ENCODE measurements around the gene CAMK4. TPM values are rescaled to one million over a fixed set of nuclear protein-coding genes. Genes with fewer than 3 reads are reported as not detected.
"Not testable (repeated sequence)": the region's sequence is repeated elsewhere in the genome, so short reads cannot be mapped to it uniquely, and the experiment has no call there.

Gene CAMK4
- total RNA-seq, 1 donor from 2014 or later = 71.8 TPM

- Mint-ChIP-seq H3K4me1 (ENCODE audit: low read depth) (peaks cover 6% of the 10 kb centered on the region), H3K9me3 (no peaks in the 10 kb centered on the region), H3K27ac (no peak overlapping the region), H3K36me3 (ENCODE audit: low read depth) (peaks cover 54% of the 10 kb centered on the region), H3K27me3 (ENCODE audit: low read depth) (no peaks in the 10 kb centered on the region), H3K4me3 (ENCODE audit: low read depth) (no peak overlapping the region)
- intact Hi-C loops (cut with micrococcal nuclease) = no loop called here
- DNase-seq (ENCODE audit: low spot score) = no peak
Measured at GRCh38 chr5:111348661-111349329, 124.6 kb downstream of the CAMK4 start.

- no peaks in the 10 kb centered on the region for H3K9me3 Mint-ChIP-seq
- no peak overlapping the region for H3K27ac Mint-ChIP-seq
- DNase-seq (ENCODE audit: low spot score) = no peak
- H3K36me3 Mint-ChIP-seq (ENCODE audit: low read depth) = peaks cover 56% of the 10 kb centered on the region
- intact Hi-C loops (cut with micrococcal nuclease) = no loop called here
- no peak overlapping the region for H3K4me3 Mint-ChIP-seq (ENCODE audit: low read depth)
- no peaks in the 10 kb centered on the region for H3K27me3 Mint-ChIP-seq (ENCODE audit: low read depth)
- H3K4me1 Mint-ChIP-seq (ENCODE audit: low read depth) = peaks cover 6% of the 10 kb centered on the region
Measured at GRCh38 chr5:111349429-111349828, 125.2 kb downstream of the CAMK4 start.

DNA sequence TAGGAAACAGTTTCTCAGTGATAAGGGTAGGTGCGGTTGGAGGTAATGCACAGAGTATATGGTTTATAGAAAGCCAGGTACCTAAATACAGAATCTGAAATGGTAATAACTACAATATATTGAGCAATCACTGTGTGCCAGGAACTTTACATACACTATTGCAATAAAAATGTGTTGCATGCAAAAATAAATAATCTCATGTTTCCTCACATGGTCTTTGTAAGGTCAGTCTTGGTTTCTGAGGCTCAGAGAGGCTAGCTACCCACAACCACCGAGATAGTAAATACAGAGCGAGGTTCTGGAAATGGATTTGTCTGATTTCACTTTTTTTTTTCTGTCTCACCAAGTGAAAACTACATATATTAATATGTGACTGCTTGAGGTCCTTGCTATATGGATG, 128.9 kb downstream of the CAMK4 start:
- H3K27ac Mint-ChIP-seq = no peak overlapping the region
- no peaks in the 10 kb centered on the region for H3K27me3 Mint-ChIP-seq (ENCODE audit: low read depth)
- peaks cover 6% of the 10 kb centered on the region for H3K4me1 Mint-ChIP-seq (ENCODE audit: low read depth)
- peaks cover under 1% of the 10 kb centered on the region for H3K9me3 Mint-ChIP-seq
- intact Hi-C loops (cut with micrococcal nuclease) = no loop called here
- peaks cover 49% of the 10 kb centered on the region for H3K36me3 Mint-ChIP-seq (ENCODE audit: low read depth)
- DNase-seq (ENCODE audit: low spot score) = no peak
- no peak overlapping the region for H3K4me3 Mint-ChIP-seq (ENCODE audit: low read depth)

DNA sequence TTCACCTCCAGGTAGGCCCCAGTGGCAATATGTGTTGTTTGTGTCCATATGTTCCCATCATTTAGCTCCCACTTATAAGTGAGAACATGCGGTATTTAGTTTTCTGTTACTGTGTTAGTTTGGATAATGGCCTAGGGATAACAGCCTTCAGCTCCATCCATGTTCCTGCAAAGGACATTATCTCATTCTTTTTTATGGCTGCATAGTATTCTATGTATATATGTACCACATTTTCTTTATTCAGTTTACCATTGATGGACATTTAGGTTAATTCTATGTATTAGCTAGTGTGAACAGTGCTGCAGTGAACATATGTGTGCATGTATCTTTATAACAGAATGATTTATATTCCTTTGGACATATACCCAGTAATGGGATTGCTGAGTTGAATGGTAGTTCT, 134.5 kb downstream of the CAMK4 start:
- H3K4me3 Mint-ChIP-seq (ENCODE audit: low read depth); DNase-seq (ENCODE audit: low spot score); H3K27me3 Mint-ChIP-seq (ENCODE audit: low read depth); H3K9me3 Mint-ChIP-seq; H3K4me1 Mint-ChIP-seq (ENCODE audit: low read depth); intact Hi-C loops (cut with micrococcal nuclease); H3K27ac Mint-ChIP-seq: not testable (repeated sequence)
- H3K36me3 Mint-ChIP-seq (ENCODE audit: low read depth) = peaks cover 45% of the 10 kb centered on the region

GRCh38 chr5:111360173-111360572, 136.0 kb downstream of the CAMK4 start:
- intact Hi-C loops (cut with micrococcal nuclease) = no loop called here
- peaks cover 7% of the 10 kb centered on the region for H3K9me3 Mint-ChIP-seq
- no peak for DNase-seq (ENCODE audit: low spot score)
- H3K27me3 Mint-ChIP-seq (ENCODE audit: low read depth) = no peaks in the 10 kb centered on the region
- peaks cover 44% of the 10 kb centered on the region for H3K36me3 Mint-ChIP-seq (ENCODE audit: low read depth)
- peaks cover 6% of the 10 kb centered on the region for H3K4me1 Mint-ChIP-seq (ENCODE audit: low read depth)
- no peak overlapping the region for H3K4me3 Mint-ChIP-seq (ENCODE audit: low read depth)
- H3K27ac Mint-ChIP-seq = no peak overlapping the region

GRCh38 chr5:111364992-111365391, 140.8 kb downstream of the CAMK4 start:
- Mint-ChIP-seq H3K9me3 (no peaks in the 10 kb centered on the region), H3K27me3 (ENCODE audit: low read depth) (no peaks in the 10 kb centered on the region), H3K4me1 (ENCODE audit: low read depth) (peaks cover 9% of the 10 kb centered on the region), H3K27ac (no peak overlapping the region), H3K36me3 (ENCODE audit: low read depth) (peaks cover 32% of the 10 kb centered on the region), H3K4me3 (ENCODE audit: low read depth) (no peak overlapping the region)
- intact Hi-C loops (cut with micrococcal nuclease) = no loop called here
- no peak for DNase-seq (ENCODE audit: low spot score)

DNA sequence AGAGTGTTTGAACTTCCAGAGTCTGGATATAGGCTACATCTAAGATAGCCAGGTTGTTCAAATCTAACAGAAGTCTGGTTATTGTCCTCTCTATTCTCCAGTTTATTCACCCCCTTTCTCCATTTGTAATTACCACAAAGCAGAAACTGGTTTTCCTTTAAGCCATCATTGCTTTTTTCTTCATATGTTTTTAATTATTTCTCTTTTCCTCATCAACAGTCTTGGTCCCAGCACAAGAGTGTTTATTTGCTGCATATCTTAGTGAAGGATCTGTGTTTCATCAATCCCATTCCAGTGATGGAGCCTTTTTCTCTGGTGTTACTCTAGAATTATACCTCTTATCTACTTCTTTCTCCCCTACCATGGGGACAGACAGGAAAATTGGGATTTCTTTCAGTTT, 142.2 kb downstream of the CAMK4 start:
- intact Hi-C loops (cut with micrococcal nuclease) = no loop called here
- Mint-ChIP-seq H3K36me3 (ENCODE audit: low read depth) (peaks cover 40% of the 10 kb centered on the region), H3K27ac (no peak overlapping the region), H3K27me3 (ENCODE audit: low read depth) (no peaks in the 10 kb centered on the region), H3K4me3 (ENCODE audit: low read depth) (no peak overlapping the region), H3K4me1 (ENCODE audit: low read depth) (peaks cover 9% of the 10 kb centered on the region), H3K9me3 (no peaks in the 10 kb centered on the region)
- DNase-seq (ENCODE audit: low spot score) = no peak

- no peaks in the 10 kb centered on the region for H3K9me3 Mint-ChIP-seq
- H3K27ac Mint-ChIP-seq = no peak overlapping the region
- H3K4me3 Mint-ChIP-seq (ENCODE audit: low read depth) = no peak overlapping the region
- H3K36me3 Mint-ChIP-seq (ENCODE audit: low read depth) = peaks cover 46% of the 10 kb centered on the region
- H3K4me1 Mint-ChIP-seq (ENCODE audit: low read depth) = peaks cover 9% of the 10 kb centered on the region
- H3K27me3 Mint-ChIP-seq (ENCODE audit: low read depth) = no peaks in the 10 kb centered on the region
- intact Hi-C loops (cut with micrococcal nuclease) = no loop called here
- no peak for DNase-seq (ENCODE audit: low spot score)
Measured at GRCh38 chr5:111367115-111367514, 142.9 kb downstream of the CAMK4 start.

GRCh38 chr5:111372799-111373198, 148.6 kb downstream of the CAMK4 start:
- no peaks in the 10 kb centered on the region for H3K27me3 Mint-ChIP-seq (ENCODE audit: low read depth)
- H3K4me3 Mint-ChIP-seq (ENCODE audit: low read depth) = no peak overlapping the region
- H3K27ac Mint-ChIP-seq = no peak overlapping the region
- peaks cover 2% of the 10 kb centered on the region for H3K4me1 Mint-ChIP-seq (ENCODE audit: low read depth)
- no peak for DNase-seq (ENCODE audit: low spot score)
- peaks cover 58% of the 10 kb centered on the region for H3K36me3 Mint-ChIP-seq (ENCODE audit: low read depth)
- intact Hi-C loops (cut with micrococcal nuclease) = no loop called here
- H3K9me3 Mint-ChIP-seq = no peaks in the 10 kb centered on the region

GRCh38 chr5:111374380-111374779, 150.2 kb downstream of the CAMK4 start:
- Mint-ChIP-seq H3K36me3 (ENCODE audit: low read depth) (peaks cover 62% of the 10 kb centered on the region), H3K27ac (no peak overlapping the region), H3K4me1 (ENCODE audit: low read depth) (peaks cover 2% of the 10 kb centered on the region), H3K9me3 (no peaks in the 10 kb centered on the region), H3K4me3 (ENCODE audit: low read depth) (no peak overlapping the region), H3K27me3 (ENCODE audit: low read depth) (no peaks in the 10 kb centered on the region)
- intact Hi-C loops (cut with micrococcal nuclease) = no loop called here
- DNase-seq (ENCODE audit: low spot score) = no peak

- peaks cover 3% of the 10 kb centered on the region for H3K4me1 Mint-ChIP-seq (ENCODE audit: low read depth)
- intact Hi-C loops (cut with micrococcal nuclease) = no loop called here
- no peak overlapping the region for H3K4me3 Mint-ChIP-seq (ENCODE audit: low read depth)
- no peak for DNase-seq (ENCODE audit: low spot score)
- peaks cover 67% of the 10 kb centered on the region for H3K36me3 Mint-ChIP-seq (ENCODE audit: low read depth)
- H3K27ac Mint-ChIP-seq = no peak overlapping the region
- H3K9me3 Mint-ChIP-seq = no peaks in the 10 kb centered on the region
- H3K27me3 Mint-ChIP-seq (ENCODE audit: low read depth) = no peaks in the 10 kb centered on the region
Measured at GRCh38 chr5:111375645-111376044, 151.5 kb downstream of the CAMK4 start.

DNA sequence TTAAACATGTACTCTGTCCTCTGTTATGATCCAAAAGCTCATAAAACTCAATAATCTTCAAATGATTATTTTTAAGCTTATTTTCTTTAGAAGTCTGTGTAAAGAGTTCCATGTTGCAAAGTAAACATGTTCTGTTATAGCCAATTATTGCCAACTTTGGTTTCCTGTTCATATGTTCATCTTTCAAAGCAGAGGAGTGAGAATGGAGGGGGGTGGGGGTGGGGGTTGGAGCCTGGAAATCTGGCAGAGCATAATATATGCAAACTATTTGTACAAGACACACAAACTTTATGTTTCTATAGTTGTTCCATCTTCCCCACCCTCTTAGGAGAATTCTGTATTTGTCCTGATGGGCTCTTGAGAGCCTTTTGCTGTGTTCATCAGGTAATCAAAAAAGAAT, 153.1 kb downstream of the CAMK4 start:
- H3K9me3 Mint-ChIP-seq = no peaks in the 10 kb centered on the region

DNA sequence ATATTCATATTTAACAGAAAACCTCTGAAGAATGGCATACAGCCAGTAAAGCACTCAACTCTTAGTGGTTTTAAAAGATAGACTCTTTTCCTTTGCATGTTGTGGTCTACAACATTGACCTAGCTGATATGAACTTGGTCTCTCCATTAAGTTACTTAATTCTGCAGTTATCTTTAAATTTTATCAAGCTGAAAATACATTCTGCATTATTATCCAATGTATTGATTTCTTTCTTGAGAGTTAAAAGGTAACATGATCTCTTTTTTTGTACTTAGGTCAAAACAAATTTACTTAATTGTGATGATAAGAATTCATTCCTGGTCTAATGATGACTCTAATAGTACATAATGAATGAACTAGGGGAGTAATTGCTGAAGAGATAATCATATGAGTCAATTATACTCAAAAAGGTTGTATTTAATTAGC, 155.2 kb downstream of the CAMK4 start:
- H3K4me1 Mint-ChIP-seq (ENCODE audit: low read depth) = peaks cover 3% of the 10 kb centered on the region
- H3K27ac Mint-ChIP-seq = no peak overlapping the region

More for the DNA sequence above, 153.1 kb downstream of the CAMK4 start:
- H3K36me3 Mint-ChIP-seq (ENCODE audit: low read depth) = peaks cover 67% of the 10 kb centered on the region
- no peak for DNase-seq (ENCODE audit: low spot score)
- H3K27ac Mint-ChIP-seq = no peak overlapping the region
- peaks cover 3% of the 10 kb centered on the region for H3K4me1 Mint-ChIP-seq (ENCODE audit: low read depth)
- intact Hi-C loops (cut with micrococcal nuclease) = no loop called here
- H3K27me3 Mint-ChIP-seq (ENCODE audit: low read depth) = no peaks in the 10 kb centered on the region
- H3K4me3 Mint-ChIP-seq (ENCODE audit: low read depth) = no peak overlapping the region

More for the DNA sequence above, 155.2 kb downstream of the CAMK4 start:
- Mint-ChIP-seq H3K27me3 (ENCODE audit: low read depth) (no peaks in the 10 kb centered on the region), H3K4me3 (ENCODE audit: low read depth) (no peak overlapping the region), H3K9me3 (no peaks in the 10 kb centered on the region), H3K36me3 (ENCODE audit: low read depth) (peaks cover 58% of the 10 kb centered on the region)
- intact Hi-C loops (cut with micrococcal nuclease) = no loop called here
- DNase-seq (ENCODE audit: low spot score) = no peak

Measured in activated T-helper 2 cell treated with anti-CD3 and anti-CD28 coated beads, Interferon-gamma antibody, Interleukin-2, Interleukin-4, amounts not matched to agents 10 μg/mL and 5 μg/mL and 100 μg/mL, durations not matched to agents 14 hours and 24 hours and 36 hours (primary cell).